HepG2 (cell line): ENCODE measurements around the gene TMX4. TPM values are rescaled to one million over a fixed set of nuclear protein-coding genes. Genes with fewer than 3 reads are reported as not detected.

Source experiments
- ATAC-seq: fragments of 200-7000 bp; cut with Tn5 transposase; 3 replicates; pipeline ENCODE4 v1.9.1; 2020; ENCODE audit warnings: mild to moderate bottlenecking, moderate library complexity
- BruUV-seq: library from RNA; stranded (reverse); fragments of 400-500 nt; replicated peaks from 2 replicates; lab custom pipeline; 2021; lab: Mats Ljungman, UMichigan
- CTCF ChIA-PET: fragments of 300-600 bp; formaldehyde crosslinking; extraction: SDS; loops from one replicate; lab custom pipeline; 2021; ENCODE audit warnings: low total read pairs, inconsistent platforms, low intra/inter-chr PET ratio; lab: Yijun Ruan, JAX
- POLR2A ChIA-PET: fragments of 350-600 bp; sonication (Branson Sonifier 250); formaldehyde crosslinking; loops from one replicate; lab custom pipeline; 2020; ENCODE audit warnings: antibody characterized with exemption, inconsistent platforms; lab: Yijun Ruan, JAX
- DNase-seq: peaks from one replicate; pipeline ENCODE4 v3.0.0-alpha.2; 2015; ENCODE audit warnings: low spot score
- FAIRE-seq: peaks from 3 replicates; lab custom pipeline; 2011; peaks lifted over from hg19 to GRCh38; lab: Jason Lieb, UNC
- H2AFZ ChIP-seq: one replicate; pipeline ENCODE4 v1.6.1; 2011; ENCODE audit warnings: low read length, inconsistent platforms
- H3K27ac ChIP-seq: fragments of 300-600 bp; 3 replicates; pipeline ENCODE4 v1.8.0; 2011; ENCODE audit warnings: mixed run types, mild to moderate bottlenecking, mixed read lengths, low read length, inconsistent platforms; ENCODE audit not compliant: insufficient read depth; ENCODE audit errors: extremely low read length
- H3K27me3 ChIP-seq, 2 experiments: fragments of 200-600 bp in 1 of 2; 2 replicates in 1 of 2; 3 replicates in 1 of 2; pipeline versions ENCODE4 v1.6.0 to v1.8.0; 2011; ENCODE audit warnings: low read length in 2 of 2, mild to moderate bottlenecking in 2 of 2, moderate library complexity in 2 of 2, inconsistent platforms in 1 of 2; ENCODE audit not compliant: insufficient read depth in 2 of 2, control insufficient read depth in 1 of 2
- H3K36me3 ChIP-seq, 2 experiments: fragments of 200-600 bp in 1 of 2; replicated peaks in 1 of 2; 2 replicates in 1 of 2; 3 replicates in 1 of 2; pipeline versions ENCODE4 v1.5.1 to v1.8.0; 2011; ENCODE audit warnings: low read length in 2 of 2, inconsistent platforms in 1 of 2; ENCODE audit not compliant: insufficient read depth in 2 of 2, control insufficient read depth in 1 of 2
- H3K4me1 ChIP-seq: 2 replicates; pipeline ENCODE4 v1.5.1; 2012; ENCODE audit warnings: low read length, inconsistent platforms; ENCODE audit not compliant: insufficient read depth
- H3K4me2 ChIP-seq: 2 replicates; pipeline ENCODE4 v1.6.0; 2011; ENCODE audit warnings: low read depth, low read length, inconsistent platforms
- H3K4me3 ChIP-seq, 3 experiments: fragments of 200-600 bp in 1 of 3; sonication (generic), shearing (Covaris generic) in 1 of 3; replicated peaks in 1 of 3; 2 replicates each; pipeline ENCODE4 v1.5.1; 2011 to 2016; ENCODE audit warnings: low read length in 3 of 3, inconsistent platforms in 2 of 3, low read depth in 2 of 3, mild to moderate bottlenecking in 2 of 3, control low read depth in 1 of 3, mixed read lengths in 1 of 3; ENCODE audit not compliant: insufficient read depth in 1 of 3
- H3K79me2 ChIP-seq: one replicate; pipeline ENCODE4 v1.6.1; 2011; ENCODE audit warnings: low read length, inconsistent platforms; ENCODE audit not compliant: insufficient read depth
- H3K9ac ChIP-seq: 2 replicates; pipeline ENCODE4 v1.6.0; 2011; ENCODE audit warnings: mild to moderate bottlenecking, low read depth, low read length, inconsistent platforms; ENCODE audit not compliant: insufficient read depth
- H3K9me3 ChIP-seq: 2 replicates; pipeline ENCODE4 v1.5.1; 2012; ENCODE audit warnings: mild to moderate bottlenecking, low read length
- H4K20me1 ChIP-seq: 2 replicates; pipeline ENCODE4 v1.6.0; 2011; ENCODE audit warnings: inconsistent platforms, mild to moderate bottlenecking, low read length, moderate library complexity; ENCODE audit not compliant: insufficient read depth
- ATM ChIP-seq: fragments of 450-650 bp; IDR thresholded peaks from 2 replicates; pipeline ENCODE4 v1.7.1; 2017; ENCODE audit warnings: mild to moderate bottlenecking, borderline replicate concordance
- HNRNPK ChIP-seq: fragments of 200-400 bp; formaldehyde crosslinking; IDR thresholded peaks from 2 replicates; pipeline ENCODE4 v1.6.1; 2018; ENCODE audit warnings: low read length, low read depth, moderate library complexity, mild to moderate bottlenecking; ENCODE audit not compliant: poor library complexity, severe bottlenecking
- JUNB ChIP-seq: sonication (generic); formaldehyde crosslinking; IDR thresholded peaks from 2 replicates; pipeline ENCODE4 v1.8.0; 2022; ENCODE audit warnings: missing genetic modification reagents, mild to moderate bottlenecking, borderline replicate concordance
- MAFK ChIP-seq, 2 experiments: IDR thresholded peaks in 1 of 2; conservative IDR thresholded peaks in 1 of 2; 2 replicates each; pipeline ENCODE4 v1.6.1; 2011; ENCODE audit warnings: improper control_type of control experiment in 2 of 2, low read length in 2 of 2
- NFIB ChIP-seq: sonication (generic); formaldehyde crosslinking; IDR thresholded peaks from 2 replicates; pipeline ENCODE4 v1.9.0; 2021; ENCODE audit warnings: missing genetic modification reagents, mild to moderate bottlenecking, borderline replicate concordance
- RBM22 ChIP-seq: fragments of 200-400 bp; formaldehyde crosslinking; optimal IDR thresholded peaks from 2 replicates; pipeline ENCODE3; 2017; ENCODE audit warnings: mild to moderate bottlenecking, low read length, moderate library complexity
- SRF ChIP-seq: IDR thresholded peaks from 2 replicates; pipeline ENCODE4 v1.6.1; 2011; ENCODE audit warnings: mild to moderate bottlenecking, low read depth, low read length, moderate library complexity
- XRCC5 ChIP-seq: fragments of 200-400 bp; formaldehyde crosslinking; optimal IDR thresholded peaks from 2 replicates; pipeline ENCODE3; 2017; ENCODE audit warnings: mild to moderate bottlenecking, low read length
- ZFP36L1 ChIP-seq: sonication (generic); formaldehyde crosslinking; IDR thresholded peaks from 2 replicates; pipeline ENCODE4 v1.8.0; 2022; ENCODE audit warnings: mild to moderate bottlenecking, missing genetic modification reagents, moderate library complexity
- ZNF138 ChIP-seq: sonication (generic); formaldehyde crosslinking; IDR thresholded peaks from 2 replicates; pipeline ENCODE4 v1.5.0; 2020; ENCODE audit warnings: mild to moderate bottlenecking, low read depth, missing genetic modification reagents
- ZNF160 ChIP-seq: sonication (generic); formaldehyde crosslinking; IDR thresholded peaks from 2 replicates; pipeline ENCODE4 v1.8.0; 2022; ENCODE audit warnings: mild to moderate bottlenecking, inconsistent platforms, missing genetic modification reagents
- ZNF20 ChIP-seq: sonication (generic); formaldehyde crosslinking; IDR thresholded peaks from 2 replicates; pipeline ENCODE4 v1.4.0; 2020; ENCODE audit warnings: mild to moderate bottlenecking, moderate library complexity, missing genetic modification reagents
- ZNF225 ChIP-seq: sonication (generic); formaldehyde crosslinking; IDR thresholded peaks from 2 replicates; pipeline ENCODE4 v1.4.0; 2020; ENCODE audit warnings: mild to moderate bottlenecking, missing genetic modification reagents
- ZNF260 ChIP-seq: sonication (generic); formaldehyde crosslinking; IDR thresholded peaks from 2 replicates; pipeline ENCODE4 v1.4.0; 2020; ENCODE audit warnings: missing genetic modification reagents, low read depth, mild to moderate bottlenecking, borderline replicate concordance
- ZNF331 ChIP-seq: sonication (generic); formaldehyde crosslinking; IDR thresholded peaks from 2 replicates; pipeline ENCODE4 v1.4.0; 2020; ENCODE audit warnings: missing genetic modification reagents
- WGBS: methylation state at CpG from one replicate; pipeline ENCODE4 v1.1.6; 2017; ENCODE audit warnings: low lambda C conversion rate; 5-methylcytosine and 5-hydroxymethylcytosine counted together
- in situ Hi-C: cut with HindIII; loops from 2 replicates; pipeline ENCODE4 v1.10.0; 2017; ENCODE audit warnings: low pct_unique_long_range_greater_than_20kb; ENCODE audit not compliant: extremely low pct_ligation_motif_present
- intact Hi-C: fragments of 100-400 bp; cut with micrococcal nuclease; formaldehyde crosslinking; loops from one replicate; pipeline ENCODE4 v1.10.0; 2022; ENCODE audit not compliant: unreplicated experiment
- polyA plus RNA-seq, 8 experiments: library from polyadenylated mRNA; depleted of rRNA in 3 of 8; stranded (reverse) in 7 of 8; unstranded in 1 of 8; fragments of >200 nt; fragmentation: Illumina TruSeq in 4 of 8; extraction: Trizol in 4 of 8; gene quantifications; 2 replicates each; pipeline versions ENCODE4 v1.2.1 to v1.2.3, GENCODE V29; 2011 to 2016; ENCODE audit warnings: low read depth in 4 of 8, missing spikeins in 1 of 8, mixed read lengths in 1 of 8; ENCODE audit not compliant: insufficient read depth in 1 of 8
- total RNA-seq, 5 experiments: library from RNA; depleted of rRNA; stranded (reverse); fragments of >200 nt; fragmentation: Illumina TruSeq; extraction: Trizol; gene quantifications; 2 replicates each; pipeline ENCODE4 v1.2.3, GENCODE V29; 2016; ENCODE audit warnings: low read depth in 1 of 5
- TF ChIP-seq, protein P1 (sequence below): sonication (generic); formaldehyde crosslinking; IDR thresholded peaks from 2 replicates; pipeline ENCODE4 v1.4.0; 2020; ENCODE audit warnings: mild to moderate bottlenecking, missing genetic modification reagents, borderline replicate concordance
- TF ChIP-seq, protein P2 (sequence below): sonication (generic); formaldehyde crosslinking; IDR thresholded peaks from 2 replicates; pipeline ENCODE4 v1.8.1; 2023; ENCODE audit warnings: mild to moderate bottlenecking, missing genetic modification reagents
- TF ChIP-seq, protein P3 (sequence below): sonication (generic); formaldehyde crosslinking; IDR thresholded peaks from 2 replicates; pipeline ENCODE4 v1.5.1; 2020; ENCODE audit warnings: missing genetic modification reagents, mild to moderate bottlenecking, borderline replicate concordance

Gene TMX4
- total and polyA plus RNA-seq, 2 of the 13 experiments (the other 11 are each of a cell fraction or from before 2014, with no cell fraction given), result 7.6 to 21.4 TPM

DNA sequence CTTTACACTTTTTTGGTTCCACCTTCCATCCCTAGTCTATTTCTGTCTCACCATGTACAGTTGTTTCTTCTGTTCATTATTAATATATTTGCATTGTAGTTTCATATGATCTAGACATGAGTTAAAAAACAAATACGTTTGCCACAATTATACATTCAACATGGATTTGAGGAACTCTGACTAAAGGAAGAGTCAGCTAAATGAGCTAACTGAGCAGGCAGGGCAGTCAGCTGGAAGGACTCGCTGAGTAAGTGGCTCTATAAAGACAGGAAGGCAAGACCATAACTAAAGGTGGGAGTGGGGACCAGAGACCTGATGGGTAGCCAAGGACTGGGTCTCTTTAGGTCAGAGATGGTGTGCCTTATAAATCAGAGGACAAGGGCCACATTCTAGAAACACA, 26.3 kb downstream of the TMX4 start:
- POLR2A ChIA-PET, result no interaction called here
- ATAC-seq (no peak), FAIRE-seq (no peak), DNase-seq (no peak)
- Histone ChIP-seq H3K79me2 (no peaks in the 10 kb centered on the region), H3K4me1 (0 out of 2 replicates have a peak, but pooled peaks cover 8% of the 10 kb centered on the region), H3K9ac (no peak overlapping the region), H3K4me3 (no peak overlapping the region), H3K36me3 (peaks cover 0 to under 1% of the 10 kb centered on the region in 2 experiments; a peak in 1 of 5 replicates), H4K20me1 (no peaks in the 10 kb centered on the region), H3K9me3 (no peaks in the 10 kb centered on the region), H3K4me2 (no peak overlapping the region), H2AFZ (no peak overlapping the region), H3K27ac (no peak overlapping the region), H3K27me3 (no peaks in the 10 kb centered on the region)
- 92% methylated on average over 2 of the region's 2 CpGs for WGBS
- intact Hi-C loops, result no loop called here
- BruUV-seq, result no TSS peak
- in situ Hi-C loops, result no loop called here
- CTCF ChIA-PET, result no interaction called here
- TF ChIP-seq, protein P1, sequence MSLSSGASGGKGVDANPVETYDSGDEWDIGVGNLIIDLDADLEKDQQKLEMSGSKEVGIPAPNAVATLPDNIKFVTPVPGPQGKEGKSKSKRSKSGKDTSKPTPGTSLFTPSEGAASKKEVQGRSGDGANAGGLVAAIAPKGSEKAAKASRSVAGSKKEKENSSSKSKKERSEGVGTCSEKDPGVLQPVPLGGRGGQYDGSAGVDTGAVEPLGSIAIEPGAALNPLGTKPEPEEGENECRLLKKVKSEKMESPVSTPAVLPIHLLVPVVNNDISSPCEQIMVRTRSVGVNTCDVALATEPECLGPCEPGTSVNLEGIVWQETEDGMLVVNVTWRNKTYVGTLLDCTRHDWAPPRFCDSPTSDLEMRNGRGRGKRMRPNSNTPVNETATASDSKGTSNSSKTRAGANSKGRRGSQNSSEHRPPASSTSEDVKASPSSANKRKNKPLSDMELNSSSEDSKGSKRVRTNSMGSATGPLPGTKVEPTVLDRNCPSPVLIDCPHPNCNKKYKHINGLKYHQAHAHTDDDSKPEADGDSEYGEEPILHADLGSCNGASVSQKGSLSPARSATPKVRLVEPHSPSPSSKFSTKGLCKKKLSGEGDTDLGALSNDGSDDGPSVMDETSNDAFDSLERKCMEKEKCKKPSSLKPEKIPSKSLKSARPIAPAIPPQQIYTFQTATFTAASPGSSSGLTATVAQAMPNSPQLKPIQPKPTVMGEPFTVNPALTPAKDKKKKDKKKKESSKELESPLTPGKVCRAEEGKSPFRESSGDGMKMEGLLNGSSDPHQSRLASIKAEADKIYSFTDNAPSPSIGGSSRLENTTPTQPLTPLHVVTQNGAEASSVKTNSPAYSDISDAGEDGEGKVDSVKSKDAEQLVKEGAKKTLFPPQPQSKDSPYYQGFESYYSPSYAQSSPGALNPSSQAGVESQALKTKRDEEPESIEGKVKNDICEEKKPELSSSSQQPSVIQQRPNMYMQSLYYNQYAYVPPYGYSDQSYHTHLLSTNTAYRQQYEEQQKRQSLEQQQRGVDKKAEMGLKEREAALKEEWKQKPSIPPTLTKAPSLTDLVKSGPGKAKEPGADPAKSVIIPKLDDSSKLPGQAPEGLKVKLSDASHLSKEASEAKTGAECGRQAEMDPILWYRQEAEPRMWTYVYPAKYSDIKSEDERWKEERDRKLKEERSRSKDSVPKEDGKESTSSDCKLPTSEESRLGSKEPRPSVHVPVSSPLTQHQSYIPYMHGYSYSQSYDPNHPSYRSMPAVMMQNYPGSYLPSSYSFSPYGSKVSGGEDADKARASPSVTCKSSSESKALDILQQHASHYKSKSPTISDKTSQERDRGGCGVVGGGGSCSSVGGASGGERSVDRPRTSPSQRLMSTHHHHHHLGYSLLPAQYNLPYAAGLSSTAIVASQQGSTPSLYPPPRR (CRISPR knock-in tag), result no peak
- TF ChIP-seq HNRNPK, result no peak
- TF ChIP-seq ATM, result no peak
- no peak for TF ChIP-seq RBM22
- TF ChIP-seq MAFK (conservative IDR thresholded peaks at IDR 0.05 in 1 of 2, IDR thresholded peaks at IDR 0.05 in 1 of 2; ENCODE audit: low read length in 2 of 2), result no peak
- no peak for TF ChIP-seq ZNF20 (CRISPR knock-in tag)
- TF ChIP-seq NFIB (CRISPR knock-in tag), result no peak
- no peak for TF ChIP-seq XRCC5
- no peak for TF ChIP-seq ZNF160 (CRISPR knock-in tag)
- no peak for TF ChIP-seq ZNF138 (CRISPR knock-in tag)
- no peak for TF ChIP-seq ZNF225 (CRISPR knock-in tag)
- TF ChIP-seq ZNF260 (CRISPR knock-in tag), result no peak
- TF ChIP-seq JUNB (CRISPR knock-in tag), result no peak
- no peak for TF ChIP-seq SRF
- TF ChIP-seq ZFP36L1 (CRISPR knock-in tag), result no peak
- TF ChIP-seq, protein P2, sequence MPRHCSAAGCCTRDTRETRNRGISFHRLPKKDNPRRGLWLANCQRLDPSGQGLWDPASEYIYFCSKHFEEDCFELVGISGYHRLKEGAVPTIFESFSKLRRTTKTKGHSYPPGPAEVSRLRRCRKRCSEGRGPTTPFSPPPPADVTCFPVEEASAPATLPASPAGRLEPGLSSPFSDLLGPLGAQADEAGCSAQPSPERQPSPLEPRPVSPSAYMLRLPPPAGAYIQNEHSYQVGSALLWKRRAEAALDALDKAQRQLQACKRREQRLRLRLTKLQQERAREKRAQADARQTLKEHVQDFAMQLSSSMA, result no peak
- TF ChIP-seq ZNF331 (CRISPR knock-in tag), result no peak
- TF ChIP-seq, protein P3, sequence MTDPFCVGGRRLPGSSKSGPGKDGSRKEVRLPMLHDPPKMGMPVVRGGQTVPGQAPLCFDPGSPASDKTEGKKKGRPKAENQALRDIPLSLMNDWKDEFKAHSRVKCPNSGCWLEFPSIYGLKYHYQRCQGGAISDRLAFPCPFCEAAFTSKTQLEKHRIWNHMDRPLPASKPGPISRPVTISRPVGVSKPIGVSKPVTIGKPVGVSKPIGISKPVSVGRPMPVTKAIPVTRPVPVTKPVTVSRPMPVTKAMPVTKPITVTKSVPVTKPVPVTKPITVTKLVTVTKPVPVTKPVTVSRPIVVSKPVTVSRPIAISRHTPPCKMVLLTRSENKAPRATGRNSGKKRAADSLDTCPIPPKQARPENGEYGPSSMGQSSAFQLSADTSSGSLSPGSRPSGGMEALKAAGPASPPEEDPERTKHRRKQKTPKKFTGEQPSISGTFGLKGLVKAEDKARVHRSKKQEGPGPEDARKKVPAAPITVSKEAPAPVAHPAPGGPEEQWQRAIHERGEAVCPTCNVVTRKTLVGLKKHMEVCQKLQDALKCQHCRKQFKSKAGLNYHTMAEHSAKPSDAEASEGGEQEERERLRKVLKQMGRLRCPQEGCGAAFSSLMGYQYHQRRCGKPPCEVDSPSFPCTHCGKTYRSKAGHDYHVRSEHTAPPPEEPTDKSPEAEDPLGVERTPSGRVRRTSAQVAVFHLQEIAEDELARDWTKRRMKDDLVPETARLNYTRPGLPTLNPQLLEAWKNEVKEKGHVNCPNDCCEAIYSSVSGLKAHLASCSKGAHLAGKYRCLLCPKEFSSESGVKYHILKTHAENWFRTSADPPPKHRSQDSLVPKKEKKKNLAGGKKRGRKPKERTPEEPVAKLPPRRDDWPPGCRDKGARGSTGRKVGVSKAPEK (CRISPR knock-in tag), result no peak
